CD8-positive, alpha-beta memory T cell (primary cell): ENCODE results near the gene LMO3. TPM values are rescaled to one million over a fixed set of nuclear protein-coding genes. Genes with fewer than 3 reads are reported as not detected.

Experiments used
- CTCF ChIA-PET: fragments of 350-600 bp; sonication (Branson Sonifier 250); formaldehyde crosslinking; loops from one replicate; lab custom pipeline; 2021; ENCODE audit warnings: antibody characterized with exemption; lab: Charles Lee
- POLR2A ChIA-PET: fragments of 350-600 bp; sonication (Branson Sonifier 250); formaldehyde crosslinking; loops from one replicate; lab custom pipeline; 2021; ENCODE audit warnings: antibody characterized with exemption; lab: Charles Lee
- DNase-seq, 5 donors: peaks; one replicate each; pipeline versions ENCODE4 v3.0.0 to v3.0.0-alpha.2; 2020 to 2022; ENCODE audit warnings: mixed read lengths in 1 of 5
- H3K27ac ChIP-seq: one replicate; pipeline ENCODE4 v1.7.0; 2013; ENCODE audit warnings: low read depth, mild to moderate bottlenecking, low read length, moderate library complexity
- H3K27me3 ChIP-seq: 2 replicates; pipeline ENCODE4 v1.7.0; 2013; ENCODE audit warnings: low read length, mild to moderate bottlenecking; ENCODE audit not compliant: insufficient read depth, poor library complexity, severe bottlenecking
- H3K36me3 ChIP-seq: 2 replicates; pipeline ENCODE4 v1.7.0; 2013; ENCODE audit warnings: mild to moderate bottlenecking, low read length, moderate library complexity; ENCODE audit not compliant: insufficient read depth
- H3K4me1 ChIP-seq: 2 replicates; pipeline ENCODE4 v1.7.0; 2013; ENCODE audit warnings: mild to moderate bottlenecking, low read length, moderate library complexity; ENCODE audit not compliant: insufficient read depth
- H3K4me3 ChIP-seq: 2 replicates; pipeline ENCODE4 v1.7.0; 2013; ENCODE audit warnings: mild to moderate bottlenecking, low read length
- H3K9me3 ChIP-seq: 2 replicates; pipeline ENCODE4 v1.7.0; 2013; ENCODE audit warnings: mild to moderate bottlenecking, low read length
- H3K27ac Mint-ChIP-seq, 8 donors: one replicate each; pipeline ENCODE4 v1.8.0; 2020 to 2021; ENCODE audit warnings: mixed read lengths in 8 of 8, mild to moderate bottlenecking in 6 of 8, inconsistent platforms in 3 of 8, moderate library complexity in 3 of 8
- H3K27me3 Mint-ChIP-seq, 2 donors: one replicate each; pipeline ENCODE4 v1.8.0; 2020 to 2021; ENCODE audit warnings: mixed read lengths in 2 of 2, mild to moderate bottlenecking in 1 of 2, moderate library complexity in 1 of 2
- H3K36me3 Mint-ChIP-seq, 3 donors: one replicate each; pipeline ENCODE4 v1.8.0; 2020 to 2021; ENCODE audit warnings: mixed read lengths in 3 of 3, inconsistent platforms in 1 of 3, mild to moderate bottlenecking in 1 of 3
- H3K4me1 Mint-ChIP-seq, 3 donors: one replicate each; pipeline ENCODE4 v1.8.0; 2020 to 2021; ENCODE audit warnings: mixed read lengths in 3 of 3, inconsistent platforms in 1 of 3, mild to moderate bottlenecking in 1 of 3
- H3K4me3 Mint-ChIP-seq, 7 donors: one replicate each; pipeline ENCODE4 v1.8.0; 2020 to 2021; ENCODE audit warnings: mixed read lengths in 7 of 7, mild to moderate bottlenecking in 6 of 7, moderate library complexity in 4 of 7, inconsistent platforms in 2 of 7
- H3K9me3 Mint-ChIP-seq, 5 donors: one replicate each; pipeline ENCODE4 v1.8.0; 2020 to 2022; ENCODE audit warnings: mixed read lengths in 5 of 5, mild to moderate bottlenecking in 3 of 5, moderate library complexity in 2 of 5, inconsistent platforms in 1 of 5
- polyA plus RNA-seq: library from polyadenylated mRNA; unstranded; fragments of 300-500 nt; fragmentation: Illumina TruSeq; gene quantifications from one replicate; pipeline ENCODE4 v1.2.3, GENCODE V29; 2021
- total RNA-seq, 2 experiments: library from RNA; stranded (reverse); gene quantifications; one replicate each; pipeline ENCODE4 v1.2.3, GENCODE V29; 2021

Gene LMO3
- total and polyA plus RNA-seq, 3 experiments from 2014 or later: not detected

GRCh38 chr12:16581416-16581815, 24.5 kb downstream of the LMO3 start:
- no peaks in the 10 kb centered on the region for H3K36me3 Mint-ChIP-seq

GRCh38 chr12:16579041-16579440, 26.9 kb downstream of the LMO3 start:
- H3K9me3 ChIP-seq: no peaks in the 10 kb centered on the region
- no peaks in the 10 kb centered on the region for H3K4me1 ChIP-seq
- H3K9me3 Mint-ChIP-seq: peaks cover 6 to 27% (median 10%) of the 10 kb centered on the region in 5 donors
- no peaks in the 10 kb centered on the region for H3K4me1 Mint-ChIP-seq
- H3K36me3 Mint-ChIP-seq: no peaks in the 10 kb centered on the region
- no peak overlapping the region for H3K4me3 Mint-ChIP-seq
- no peaks in the 10 kb centered on the region for H3K36me3 ChIP-seq
- H3K27ac ChIP-seq: no peak overlapping the region
- no peaks in the 10 kb centered on the region for H3K27me3 Mint-ChIP-seq
- no peak overlapping the region for H3K4me3 ChIP-seq
- no peaks in the 10 kb centered on the region for H3K27me3 ChIP-seq
- no peak for DNase-seq
- H3K27ac Mint-ChIP-seq: no peak overlapping the region
- POLR2A ChIA-PET: no interaction called here
- CTCF ChIA-PET: no interaction called here

More at GRCh38 chr12:16581416-16581815, 24.5 kb downstream of the LMO3 start:
- Histone ChIP-seq H3K27me3 (no peaks in the 10 kb centered on the region), H3K4me3 (no peak overlapping the region), H3K4me1 (no peaks in the 10 kb centered on the region), H3K9me3 (no peaks in the 10 kb centered on the region), H3K27ac (no peak overlapping the region), H3K36me3 (no peaks in the 10 kb centered on the region)
- peaks cover 3 to 25% (median 7%) of the 10 kb centered on the region in 5 donors for H3K9me3 Mint-ChIP-seq
- H3K27me3 Mint-ChIP-seq: no peaks in the 10 kb centered on the region
- no peak for DNase-seq
- H3K27ac Mint-ChIP-seq: no peak overlapping the region
- POLR2A ChIA-PET: no interaction called here
- no peaks in the 10 kb centered on the region for H3K4me1 Mint-ChIP-seq
- CTCF ChIA-PET: no interaction called here
- H3K4me3 Mint-ChIP-seq: no peak overlapping the region

GRCh38 chr12:16573398-16574077, 32.4 kb downstream of the LMO3 start:
- ChIA-PET CTCF (no interaction called here), POLR2A (no interaction called here)
- Histone ChIP-seq H3K27me3 (no peaks in the 10 kb centered on the region), H3K4me1 (no peaks in the 10 kb centered on the region), H3K27ac (no peak overlapping the region), H3K36me3 (no peaks in the 10 kb centered on the region), H3K4me3 (no peak overlapping the region), H3K9me3 (no peaks in the 10 kb centered on the region)
- no peak for DNase-seq
- H3K27me3 Mint-ChIP-seq: no peaks in the 10 kb centered on the region
- H3K4me3 Mint-ChIP-seq: no peak overlapping the region
- H3K36me3 Mint-ChIP-seq: no peaks in the 10 kb centered on the region
- peak overlapping the region in 1 of 8 donors; percentile 76 for H3K27ac Mint-ChIP-seq
- H3K9me3 Mint-ChIP-seq: peaks cover 5 to 32% (median 8%) of the 10 kb centered on the region in 5 donors
- no peaks in the 10 kb centered on the region for H3K4me1 Mint-ChIP-seq

DNA sequence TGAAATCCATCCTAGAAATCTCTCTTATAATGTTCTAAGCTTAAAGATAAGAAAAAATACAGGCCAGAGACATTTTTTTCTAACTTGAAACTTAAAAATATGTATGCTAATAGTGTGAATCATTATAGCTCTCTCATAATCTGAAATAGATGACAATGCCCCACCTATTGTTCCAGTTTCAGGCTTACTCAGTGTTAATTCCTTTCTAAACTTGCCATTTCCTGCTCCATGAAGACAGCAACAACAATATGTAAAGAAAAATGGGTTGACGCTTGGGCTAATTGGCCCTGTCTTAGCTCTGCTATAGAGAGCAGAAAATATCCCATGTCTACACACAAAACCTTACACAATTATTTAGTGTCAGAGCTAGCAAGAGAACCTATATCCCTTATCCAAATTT, 37.1 kb downstream of the LMO3 start:
- no peaks in the 10 kb centered on the region for H3K36me3 Mint-ChIP-seq
- Histone ChIP-seq H3K9me3 (no peaks in the 10 kb centered on the region), H3K27ac (no peak overlapping the region), H3K4me1 (no peaks in the 10 kb centered on the region), H3K36me3 (no peaks in the 10 kb centered on the region), H3K4me3 (no peak overlapping the region), H3K27me3 (no peaks in the 10 kb centered on the region)
- H3K4me3 Mint-ChIP-seq: no peak overlapping the region
- no peaks in the 10 kb centered on the region for H3K27me3 Mint-ChIP-seq
- H3K27ac Mint-ChIP-seq: no peak overlapping the region
- no peak for DNase-seq
- H3K9me3 Mint-ChIP-seq: peaks cover 2 to 24% (median 2%) of the 10 kb centered on the region in 5 donors
- ChIA-PET CTCF (no interaction called here), POLR2A (no interaction called here)
- H3K4me1 Mint-ChIP-seq: no peaks in the 10 kb centered on the region

GRCh38 chr12:16564675-16565074, 41.3 kb downstream of the LMO3 start:
- H3K36me3 ChIP-seq: no peaks in the 10 kb centered on the region
- H3K27me3 ChIP-seq: no peaks in the 10 kb centered on the region
- no peak for DNase-seq
- H3K4me3 Mint-ChIP-seq: no peak overlapping the region
- H3K4me1 ChIP-seq: no peaks in the 10 kb centered on the region
- no peak overlapping the region for H3K27ac Mint-ChIP-seq
- H3K4me3 ChIP-seq: no peak overlapping the region
- H3K27me3 Mint-ChIP-seq: no peaks in the 10 kb centered on the region
- H3K27ac ChIP-seq: no peak overlapping the region
- no peaks in the 10 kb centered on the region for H3K36me3 Mint-ChIP-seq
- H3K4me1 Mint-ChIP-seq: no peaks in the 10 kb centered on the region
- CTCF ChIA-PET: no interaction called here
- H3K9me3 ChIP-seq: no peaks in the 10 kb centered on the region
- H3K9me3 Mint-ChIP-seq: peaks cover 0 to 27% (median 4%) of the 10 kb centered on the region in 5 donors
- POLR2A ChIA-PET: no interaction called here

GRCh38 chr12:16563504-16563903, 42.5 kb downstream of the LMO3 start:
- Mint-ChIP-seq H3K9me3 (peaks cover 0 to 31% (median 4%) of the 10 kb centered on the region in 5 donors), H3K27me3 (no peaks in the 10 kb centered on the region), H3K36me3 (no peaks in the 10 kb centered on the region), H3K4me1 (no peaks in the 10 kb centered on the region), H3K4me3 (no peak overlapping the region), H3K27ac (no peak overlapping the region)
- ChIA-PET CTCF (no interaction called here), POLR2A (no interaction called here)
- no peaks in the 10 kb centered on the region for H3K4me1 ChIP-seq
- H3K27me3 ChIP-seq: no peaks in the 10 kb centered on the region
- DNase-seq: no peak
- H3K27ac ChIP-seq: no peak overlapping the region
- H3K36me3 ChIP-seq: no peaks in the 10 kb centered on the region
- no peaks in the 10 kb centered on the region for H3K9me3 ChIP-seq
- no peak overlapping the region for H3K4me3 ChIP-seq

DNA sequence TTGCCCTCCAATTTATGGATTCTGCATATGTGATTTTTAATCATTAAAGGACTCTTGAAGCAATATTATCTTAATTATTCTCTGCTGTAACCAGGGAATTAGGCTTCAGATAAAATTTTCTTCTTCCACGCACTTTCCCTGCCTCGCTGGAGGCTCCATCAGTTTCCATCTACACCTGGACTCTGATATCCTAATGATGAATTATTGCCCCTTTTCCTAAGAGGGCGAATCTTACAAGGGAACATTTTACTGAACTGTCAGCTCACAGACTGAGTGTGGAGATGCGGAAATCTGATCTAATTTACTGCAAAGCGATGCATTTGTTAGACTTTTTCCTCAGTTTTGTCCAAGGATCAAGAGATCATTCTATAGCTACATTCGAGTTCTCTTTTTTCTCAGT, 43.0 kb downstream of the LMO3 start:
- H3K4me3 Mint-ChIP-seq: no peak overlapping the region
- H3K36me3 Mint-ChIP-seq: no peaks in the 10 kb centered on the region
- POLR2A ChIA-PET: no interaction called here

DNA sequence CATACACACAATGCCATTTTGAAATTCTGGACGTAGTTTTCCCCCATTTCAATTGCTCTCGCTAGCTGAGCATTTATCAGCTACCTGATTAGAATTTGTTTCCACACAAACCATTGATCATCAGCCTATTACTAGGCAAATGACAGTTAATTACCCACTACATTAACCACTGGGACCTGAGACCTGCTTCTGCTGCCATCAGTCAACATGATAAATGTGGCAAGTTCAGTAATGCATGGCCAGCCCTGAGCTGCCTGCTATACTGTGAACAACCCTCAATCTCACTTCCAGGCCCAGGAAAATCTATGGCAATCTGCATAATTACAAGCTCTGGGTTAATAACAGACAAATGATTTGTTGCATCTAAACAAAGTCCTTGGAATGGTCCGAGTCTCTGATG, 43.5 kb downstream of the LMO3 start:
- H3K9me3 ChIP-seq: no peaks in the 10 kb centered on the region
- Mint-ChIP-seq H3K36me3 (no peaks in the 10 kb centered on the region), H3K27me3 (no peaks in the 10 kb centered on the region), H3K4me1 (no peaks in the 10 kb centered on the region), H3K9me3 (peaks cover 0 to 25% (median 4%) of the 10 kb centered on the region in 5 donors), H3K4me3 (no peak overlapping the region), H3K27ac (no peak overlapping the region)
- no peak overlapping the region for H3K4me3 ChIP-seq
- H3K36me3 ChIP-seq: no peaks in the 10 kb centered on the region
- H3K4me1 ChIP-seq: no peaks in the 10 kb centered on the region
- no peak overlapping the region for H3K27ac ChIP-seq
- H3K27me3 ChIP-seq: no peaks in the 10 kb centered on the region
- CTCF ChIA-PET: no interaction called here
- DNase-seq: no peak
- POLR2A ChIA-PET: no interaction called here

More for the DNA sequence above, 43.0 kb downstream of the LMO3 start:
- CTCF ChIA-PET: no interaction called here
- no peak overlapping the region for H3K27ac ChIP-seq
- H3K9me3 ChIP-seq: no peaks in the 10 kb centered on the region
- H3K4me1 ChIP-seq: no peaks in the 10 kb centered on the region
- no peaks in the 10 kb centered on the region for H3K36me3 ChIP-seq
- no peaks in the 10 kb centered on the region for H3K27me3 ChIP-seq
- Mint-ChIP-seq H3K4me1 (no peaks in the 10 kb centered on the region), H3K9me3 (peaks cover 0 to 29% (median 4%) of the 10 kb centered on the region in 5 donors), H3K27me3 (no peaks in the 10 kb centered on the region), H3K27ac (no peak overlapping the region)
- no peak for DNase-seq
- no peak overlapping the region for H3K4me3 ChIP-seq
